ENCODE results near the gene NPAS3.

NPAS3 gene

DNA sequence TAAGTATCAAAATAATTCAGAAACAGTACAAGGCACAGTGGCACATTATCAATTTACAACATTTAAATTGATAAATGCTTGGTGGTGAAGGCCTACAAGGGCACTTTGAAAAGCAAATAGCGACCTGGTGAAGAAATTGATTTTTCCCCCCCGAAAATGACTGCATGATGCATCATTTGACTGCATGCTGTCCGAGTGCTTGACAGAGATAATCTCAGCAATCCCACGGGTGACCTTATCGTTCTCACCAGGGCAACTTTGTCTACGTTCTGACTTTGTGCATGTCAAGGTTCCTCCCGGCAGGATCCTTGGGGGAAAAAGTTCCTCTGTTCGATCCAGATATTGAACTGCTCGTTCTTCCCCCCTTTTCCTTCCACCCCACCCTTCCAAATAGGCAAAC is 627.4 kb downstream of the NPAS3 start:
- DNase-seq, result no peak

DNA sequence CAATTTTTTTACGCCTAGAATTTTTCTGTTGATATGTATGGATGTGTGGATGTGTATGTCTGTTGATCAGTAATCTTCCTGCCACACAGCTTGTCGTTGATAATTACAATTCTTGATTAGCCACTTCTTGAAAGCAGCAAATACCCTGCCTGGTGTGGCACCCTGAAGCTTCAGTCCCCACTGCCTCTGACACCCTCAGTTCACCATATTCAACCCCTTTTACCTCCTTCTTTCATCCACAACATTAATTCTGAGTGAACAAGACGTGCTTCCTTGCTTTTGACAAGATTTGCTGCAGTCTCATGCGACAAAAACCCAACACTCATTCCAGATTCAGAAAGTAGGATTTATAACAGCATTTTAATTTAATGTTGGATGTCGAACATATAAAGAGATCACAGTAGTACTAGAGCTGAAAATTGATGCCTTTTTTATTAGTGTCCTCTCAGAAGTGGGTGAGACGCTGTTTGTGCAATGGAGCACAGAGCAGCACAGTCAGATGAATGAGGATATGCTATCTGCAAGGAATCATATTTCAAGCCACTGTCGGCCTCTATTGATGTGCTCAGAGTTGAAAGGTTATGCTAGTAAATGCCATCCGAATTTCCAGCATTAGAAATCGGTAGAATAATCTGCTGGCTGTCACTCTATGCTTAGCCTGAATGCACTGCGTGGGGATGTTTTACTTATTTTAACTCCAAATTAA is 628.5 kb downstream of the NPAS3 start:
- no peak for DNase-seq

- no peak for DNase-seq
Measured at GRCh38 chr14:33567731-33568130, 629.1 kb downstream of the NPAS3 start.

GRCh38 chr14:33568935-33569579 is 630.4 kb downstream of the NPAS3 start:
- DNase-seq, result no peak

DNA sequence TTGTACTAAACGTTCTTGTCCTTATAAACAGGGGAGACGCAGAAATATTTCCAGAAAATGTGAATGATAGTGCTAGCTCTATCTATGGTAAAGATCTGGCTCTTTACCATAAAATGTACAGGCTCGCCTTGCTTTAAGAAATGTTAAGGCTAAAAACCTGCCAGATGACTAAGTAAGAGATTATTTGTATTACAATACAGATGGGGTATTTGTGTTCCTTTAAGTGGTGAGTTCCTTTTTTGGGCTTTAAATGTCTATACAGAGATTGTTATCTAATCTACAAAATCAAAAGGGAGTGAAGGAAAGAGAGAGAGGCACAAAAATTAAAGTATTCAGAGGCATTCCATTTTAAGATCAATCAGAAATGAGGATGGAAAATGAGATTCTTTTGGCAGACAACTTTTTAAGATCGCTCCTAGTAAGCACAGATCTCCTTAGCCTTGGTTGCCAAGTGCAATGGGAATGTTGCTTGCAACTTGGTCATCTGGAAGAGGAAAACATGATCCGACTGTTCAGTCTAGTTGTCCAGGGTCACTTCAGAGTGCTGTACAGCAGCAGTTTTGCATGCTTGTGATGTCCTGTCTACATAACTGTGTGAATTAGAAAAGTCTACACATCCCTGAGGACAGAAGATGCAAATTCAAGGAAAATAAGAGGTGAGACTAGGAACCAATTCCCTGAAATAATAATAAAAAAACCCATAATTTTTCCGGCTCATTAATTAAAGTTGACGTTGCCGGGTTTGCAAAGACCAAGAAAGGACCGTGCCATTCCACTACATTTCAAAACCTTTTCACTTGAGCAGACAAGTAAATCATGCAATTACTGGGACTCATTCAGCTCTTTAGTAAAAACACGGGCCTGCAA is 631.4 kb downstream of the NPAS3 start:
- DNase-seq, result no peak

GRCh38 chr14:33570694-33571310 is 632.1 kb downstream of the NPAS3 start:
- DNase-seq, result no peak

DNA sequence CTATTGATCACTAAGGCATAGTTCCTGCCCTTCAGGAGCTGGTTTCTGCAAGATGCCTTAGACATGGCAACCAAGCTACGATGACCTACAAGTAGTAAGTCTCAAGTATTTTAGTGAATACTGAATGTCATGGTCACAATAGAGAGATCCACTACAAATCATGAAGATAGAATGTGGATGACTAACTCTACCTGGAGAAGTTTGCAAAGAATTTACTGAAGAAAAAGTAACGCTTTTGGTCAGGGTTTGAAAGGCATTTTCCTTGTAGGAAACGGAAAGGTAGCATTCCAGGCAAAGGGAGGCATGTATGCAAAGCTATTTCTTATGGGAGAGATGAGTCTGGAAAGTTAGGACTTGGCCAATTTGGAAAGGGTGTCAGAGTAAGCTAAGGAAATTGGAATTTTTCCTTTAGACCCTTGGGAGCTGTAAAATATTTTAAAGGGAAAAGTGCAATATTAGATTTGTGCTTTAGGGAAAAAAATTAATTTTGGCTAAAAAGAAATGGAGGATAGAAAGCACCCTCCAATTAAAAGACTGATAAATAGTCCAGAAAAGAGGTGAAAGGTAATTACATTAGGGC is 634.7 kb downstream of the NPAS3 start:
- no peak for DNase-seq

GRCh38 chr14:33576014-33576413 is 637.3 kb downstream of the NPAS3 start:
- no peak for DNase-seq

DNA sequence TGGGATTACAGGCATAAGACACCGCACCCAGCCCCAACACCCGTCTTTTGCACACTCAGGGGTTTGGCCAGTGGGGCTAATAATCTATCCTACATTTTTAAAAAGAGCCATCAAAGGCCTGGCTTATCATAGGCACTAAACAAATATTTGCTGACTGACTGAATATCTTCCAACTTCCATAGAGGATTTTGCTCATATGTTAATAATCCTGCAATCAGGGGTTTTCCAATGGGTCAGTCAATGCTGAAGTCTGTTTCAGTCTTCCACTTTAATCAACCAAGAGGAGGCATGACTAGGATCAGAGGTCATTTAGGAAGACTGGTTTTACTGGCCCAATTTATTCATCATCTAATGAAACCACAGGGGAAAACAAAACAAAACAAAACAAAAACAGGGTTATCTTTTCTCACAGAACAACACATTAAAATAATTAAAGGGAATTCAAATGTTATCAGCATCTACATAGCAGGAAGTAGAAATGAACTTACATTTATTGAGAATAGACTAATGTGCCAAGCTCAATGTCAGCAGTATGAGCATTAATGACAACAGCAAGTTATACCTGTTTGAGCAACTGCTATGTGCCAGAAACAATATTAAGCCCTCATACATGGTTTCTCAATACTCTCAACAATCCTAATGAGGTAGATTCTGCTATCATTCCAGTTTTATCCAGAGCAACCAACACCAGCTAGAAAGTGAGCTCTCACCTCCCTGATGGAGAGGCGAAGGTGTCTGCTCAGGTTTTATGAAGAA is 640.0 kb downstream of the NPAS3 start:
- no peak for DNase-seq

DNA sequence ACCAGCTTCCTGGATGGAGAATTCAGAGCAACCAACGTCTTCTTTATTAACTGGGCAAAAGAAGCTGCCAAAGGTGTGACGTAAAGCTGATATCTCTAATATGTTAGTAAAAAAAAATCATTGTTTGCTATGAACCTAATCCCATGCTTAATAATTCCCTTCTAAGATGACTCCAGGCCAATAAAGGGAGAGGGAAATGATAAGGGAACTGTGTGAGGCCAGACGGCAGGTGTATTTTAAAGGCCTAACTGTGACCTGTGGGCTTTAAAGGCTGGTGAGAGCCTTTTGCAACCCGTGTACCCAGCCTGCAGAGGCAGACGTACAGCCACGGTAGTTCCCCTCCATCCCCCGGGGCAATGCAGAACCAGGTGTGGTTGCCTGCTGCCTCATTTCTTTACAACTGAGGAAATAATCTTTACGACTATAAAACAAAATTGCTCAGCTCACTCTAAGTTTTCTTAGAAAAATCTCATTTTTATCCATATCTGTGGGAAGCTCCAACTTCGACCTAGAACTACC is 641.6 kb downstream of the NPAS3 start:
- no peak for DNase-seq

GRCh38 chr14:33580841-33581240 is 642.2 kb downstream of the NPAS3 start:
- DNase-seq, result no peak

DNA sequence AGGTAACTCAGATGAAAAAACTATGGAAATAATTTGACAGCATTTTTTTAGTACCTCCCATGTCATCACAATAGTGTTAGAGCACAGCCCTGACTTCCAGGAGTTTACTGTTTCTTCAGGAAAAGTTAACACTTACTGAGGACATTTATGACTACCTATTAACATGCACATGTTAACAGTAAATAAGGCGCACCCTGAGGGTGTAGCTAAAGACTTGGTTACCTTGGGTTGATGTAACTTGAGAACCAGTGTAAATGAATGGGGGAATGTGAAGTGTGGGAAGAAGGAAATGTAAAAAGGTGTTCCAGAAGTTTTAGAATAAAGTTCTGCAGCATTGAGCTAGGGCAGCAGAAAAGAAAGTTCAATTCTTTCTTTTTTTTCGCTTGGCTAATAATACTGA is 646.0 kb downstream of the NPAS3 start:
- DNase-seq, result no peak

GRCh38 chr14:33586806-33587205 is 648.1 kb downstream of the NPAS3 start:
- DNase-seq, result no peak

DNA sequence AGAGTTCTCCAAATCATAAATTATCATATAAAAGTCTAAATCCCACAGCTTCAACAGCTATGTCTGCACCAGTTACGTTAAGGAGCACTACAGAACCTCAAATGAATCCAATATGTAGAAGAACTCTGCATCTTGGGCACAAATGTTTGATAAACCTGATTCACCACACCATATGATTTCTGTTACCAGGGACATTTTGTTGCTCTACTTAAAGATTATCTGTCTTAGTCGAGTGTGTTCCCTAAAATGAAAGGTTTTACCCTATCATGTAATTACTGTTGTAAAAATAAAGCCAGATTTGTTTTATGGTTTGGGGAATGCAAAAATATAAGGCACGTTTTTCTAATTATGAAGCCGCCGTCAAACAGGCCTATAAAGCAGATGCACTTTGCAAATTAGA is 649.1 kb downstream of the NPAS3 start:
- DNase-seq, result no peak

DNA sequence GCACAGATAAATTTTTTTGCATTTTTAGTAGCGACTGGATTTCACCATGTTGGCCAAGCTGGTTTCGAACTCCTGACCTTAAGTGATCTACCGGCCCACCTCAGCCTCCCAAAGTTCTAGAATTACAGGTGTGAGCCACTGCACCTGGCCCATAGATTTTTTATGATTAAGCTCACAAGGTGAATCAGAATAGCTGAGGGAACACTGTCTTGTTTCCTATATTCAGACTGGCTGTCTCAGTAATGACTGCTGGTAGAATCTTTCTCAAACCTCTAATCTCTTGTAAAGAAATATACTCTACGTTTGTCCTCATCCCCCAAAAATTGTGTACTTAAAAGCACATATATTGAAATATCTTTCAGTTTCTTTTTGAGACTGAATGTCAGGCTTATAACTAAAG is 650.1 kb downstream of the NPAS3 start:
- DNase-seq, result no peak

- no peak for DNase-seq
Measured at GRCh38 chr14:33589334-33589733, 650.7 kb downstream of the NPAS3 start.

GRCh38 chr14:33590891-33591630 is 652.4 kb downstream of the NPAS3 start:
- DNase-seq, result no peak

DNA sequence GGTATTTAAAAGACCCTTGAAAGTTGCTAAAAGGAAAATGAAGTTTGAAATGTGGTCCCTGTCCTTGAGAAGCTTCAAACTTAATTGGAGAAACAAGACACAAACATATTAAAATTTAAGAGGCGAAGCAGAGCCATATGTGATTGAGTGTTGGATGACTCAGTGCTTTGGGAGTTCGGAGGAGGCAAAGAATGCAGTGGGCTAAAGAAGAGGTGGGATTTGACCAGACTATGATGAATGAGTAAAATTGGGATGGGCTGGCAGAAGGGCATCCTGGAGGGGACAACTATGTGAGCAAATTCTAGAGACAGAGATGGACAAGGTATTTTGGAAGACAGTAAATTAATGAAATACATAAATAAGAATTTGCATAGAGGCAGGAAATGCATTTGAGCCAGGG is 653.6 kb downstream of the NPAS3 start:
- DNase-seq, result no peak

- DNase-seq, result no peak
Measured at GRCh38 chr14:33596211-33597080, 657.8 kb downstream of the NPAS3 start.

DNA sequence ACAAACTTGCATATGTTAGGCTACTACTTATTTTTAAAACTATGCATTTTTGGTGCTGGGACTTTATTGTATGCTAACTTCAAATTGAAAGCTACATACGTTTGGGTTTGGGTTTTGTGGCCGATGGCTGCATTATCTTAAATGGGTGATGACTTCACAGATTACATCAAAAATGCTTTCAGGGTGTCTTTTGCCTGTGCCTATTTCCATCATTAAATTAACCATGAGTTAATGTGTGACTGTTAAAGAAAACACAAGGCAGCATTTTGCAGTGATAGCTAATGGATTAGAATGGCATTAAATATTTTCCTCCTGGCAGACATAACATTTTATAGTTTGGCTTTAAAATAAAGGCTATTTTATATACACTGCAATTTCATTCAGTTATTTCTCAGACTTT is 659.9 kb downstream of the NPAS3 start:
- DNase-seq, result no peak
